HEK293 (cell line): ENCODE measurements around the gene ZNF32.

Experiments
- KLF1 ChIP-seq: fragments of 450-650 bp; formaldehyde crosslinking; IDR thresholded peaks from 2 replicates; pipeline ENCODE4 v1.5.1; 2016; ENCODE audit warnings: missing biosample characterization, missing genetic modification characterization
- ZNF530 ChIP-seq: fragments of 450-650 bp; formaldehyde crosslinking; IDR thresholded peaks from 2 replicates; pipeline ENCODE4 v1.5.1; 2016; ENCODE audit warnings: low read depth, missing biosample characterization, missing genetic modification characterization
- TF ChIP-seq, protein P1 (sequence below): fragments of 450-650 bp; formaldehyde crosslinking; IDR thresholded peaks from 2 replicates; pipeline ENCODE4 v1.5.1; 2016; ENCODE audit warnings: missing biosample characterization, missing genetic modification characterization
- TF ChIP-seq, protein P2 (sequence below): fragments of 450-650 bp; formaldehyde crosslinking; conservative IDR thresholded peaks from 2 replicates; pipeline ENCODE4 v1.5.1; 2016; ENCODE audit warnings: low read depth, missing biosample characterization, missing genetic modification characterization
- TF ChIP-seq, protein P3 (sequence below): fragments of 450-650 bp; formaldehyde crosslinking; IDR thresholded peaks from 2 replicates; pipeline ENCODE4 v1.5.1; 2016; ENCODE audit warnings: missing biosample characterization, missing genetic modification characterization

DNA sequence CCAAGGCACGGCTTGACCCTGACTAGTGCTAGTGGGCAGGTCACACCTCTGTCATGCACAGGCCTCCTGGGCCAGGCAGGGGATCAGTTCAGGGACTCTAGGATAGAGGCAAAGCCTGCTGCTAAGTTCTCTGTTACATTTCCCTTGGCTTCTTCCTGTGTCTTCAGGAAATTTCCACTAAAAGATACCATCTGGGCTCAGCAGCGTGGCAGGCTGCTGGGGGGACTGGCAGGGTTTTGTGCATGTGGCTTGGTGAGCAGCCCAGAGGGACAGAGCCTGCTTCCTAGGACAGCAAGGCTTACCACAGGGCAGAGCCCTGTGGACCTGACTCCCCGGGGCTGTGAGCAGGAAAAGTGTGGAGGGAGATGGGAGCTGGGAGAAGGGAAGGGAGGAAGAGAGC, 20.7 kb upstream of the ZNF32 start:
- TF ChIP-seq, protein P1, sequence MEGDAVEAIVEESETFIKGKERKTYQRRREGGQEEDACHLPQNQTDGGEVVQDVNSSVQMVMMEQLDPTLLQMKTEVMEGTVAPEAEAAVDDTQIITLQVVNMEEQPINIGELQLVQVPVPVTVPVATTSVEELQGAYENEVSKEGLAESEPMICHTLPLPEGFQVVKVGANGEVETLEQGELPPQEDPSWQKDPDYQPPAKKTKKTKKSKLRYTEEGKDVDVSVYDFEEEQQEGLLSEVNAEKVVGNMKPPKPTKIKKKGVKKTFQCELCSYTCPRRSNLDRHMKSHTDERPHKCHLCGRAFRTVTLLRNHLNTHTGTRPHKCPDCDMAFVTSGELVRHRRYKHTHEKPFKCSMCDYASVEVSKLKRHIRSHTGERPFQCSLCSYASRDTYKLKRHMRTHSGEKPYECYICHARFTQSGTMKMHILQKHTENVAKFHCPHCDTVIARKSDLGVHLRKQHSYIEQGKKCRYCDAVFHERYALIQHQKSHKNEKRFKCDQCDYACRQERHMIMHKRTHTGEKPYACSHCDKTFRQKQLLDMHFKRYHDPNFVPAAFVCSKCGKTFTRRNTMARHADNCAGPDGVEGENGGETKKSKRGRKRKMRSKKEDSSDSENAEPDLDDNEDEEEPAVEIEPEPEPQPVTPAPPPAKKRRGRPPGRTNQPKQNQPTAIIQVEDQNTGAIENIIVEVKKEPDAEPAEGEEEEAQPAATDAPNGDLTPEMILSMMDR (tag by site-specific recombination) = no peak
- TF ChIP-seq, protein P2, sequence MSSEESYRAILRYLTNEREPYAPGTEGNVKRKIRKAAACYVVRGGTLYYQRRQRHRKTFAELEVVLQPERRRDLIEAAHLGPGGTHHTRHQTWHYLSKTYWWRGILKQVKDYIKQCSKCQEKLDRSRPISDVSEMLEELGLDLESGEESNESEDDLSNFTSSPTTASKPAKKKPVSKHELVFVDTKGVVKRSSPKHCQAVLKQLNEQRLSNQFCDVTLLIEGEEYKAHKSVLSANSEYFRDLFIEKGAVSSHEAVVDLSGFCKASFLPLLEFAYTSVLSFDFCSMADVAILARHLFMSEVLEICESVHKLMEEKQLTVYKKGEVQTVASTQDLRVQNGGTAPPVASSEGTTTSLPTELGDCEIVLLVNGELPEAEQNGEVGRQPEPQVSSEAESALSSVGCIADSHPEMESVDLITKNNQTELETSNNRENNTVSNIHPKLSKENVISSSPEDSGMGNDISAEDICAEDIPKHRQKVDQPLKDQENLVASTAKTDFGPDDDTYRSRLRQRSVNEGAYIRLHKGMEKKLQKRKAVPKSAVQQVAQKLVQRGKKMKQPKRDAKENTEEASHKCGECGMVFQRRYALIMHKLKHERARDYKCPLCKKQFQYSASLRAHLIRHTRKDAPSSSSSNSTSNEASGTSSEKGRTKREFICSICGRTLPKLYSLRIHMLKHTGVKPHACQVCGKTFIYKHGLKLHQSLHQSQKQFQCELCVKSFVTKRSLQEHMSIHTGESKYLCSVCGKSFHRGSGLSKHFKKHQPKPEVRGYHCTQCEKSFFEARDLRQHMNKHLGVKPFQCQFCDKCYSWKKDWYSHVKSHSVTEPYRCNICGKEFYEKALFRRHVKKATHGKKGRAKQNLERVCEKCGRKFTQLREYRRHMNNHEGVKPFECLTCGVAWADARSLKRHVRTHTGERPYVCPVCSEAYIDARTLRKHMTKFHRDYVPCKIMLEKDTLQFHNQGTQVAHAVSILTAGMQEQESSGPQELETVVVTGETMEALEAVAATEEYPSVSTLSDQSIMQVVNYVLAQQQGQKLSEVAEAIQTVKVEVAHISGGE = no peak
- TF ChIP-seq ZNF530 (tag by site-specific recombination) (no peak), KLF1 (tag by site-specific recombination) (no peak)
- TF ChIP-seq, protein P3, sequence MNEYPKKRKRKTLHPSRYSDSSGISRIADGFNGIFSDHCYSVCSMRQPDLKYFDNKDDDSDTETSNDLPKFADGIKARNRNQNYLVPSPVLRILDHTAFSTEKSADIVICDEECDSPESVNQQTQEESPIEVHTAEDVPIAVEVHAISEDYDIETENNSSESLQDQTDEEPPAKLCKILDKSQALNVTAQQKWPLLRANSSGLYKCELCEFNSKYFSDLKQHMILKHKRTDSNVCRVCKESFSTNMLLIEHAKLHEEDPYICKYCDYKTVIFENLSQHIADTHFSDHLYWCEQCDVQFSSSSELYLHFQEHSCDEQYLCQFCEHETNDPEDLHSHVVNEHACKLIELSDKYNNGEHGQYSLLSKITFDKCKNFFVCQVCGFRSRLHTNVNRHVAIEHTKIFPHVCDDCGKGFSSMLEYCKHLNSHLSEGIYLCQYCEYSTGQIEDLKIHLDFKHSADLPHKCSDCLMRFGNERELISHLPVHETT (tag by site-specific recombination) = no peak
